ENCODE results near the gene DRG2. TPM values are rescaled to one million over a fixed set of nuclear protein-coding genes. Genes with fewer than 3 reads are reported as not detected.

Gene DRG2
- total RNA-seq, 4 donors from 2014 or later = 29.5 to 55.1 (median 43.3) TPM

GRCh38 chr17:18124345-18125126, 36.8 kb downstream of the DRG2 start:
- Histone ChIP-seq H3K4me1 (no peaks in the 10 kb centered on the region), H3K36me3 (no peaks in the 10 kb centered on the region), H3K27ac (no peak overlapping the region), H3K9me3 (peaks cover 0 to 9% (median 0%) of the 10 kb centered on the region in 4 donors), H3K4me3 (no peak overlapping the region), H3K27me3 (no peaks in the 10 kb centered on the region)
- no peak for DNase-seq (ENCODE audit: low spot score in 2 of 2)
- 66 to 82% methylated on average over 6 to 11 of the region's 11 CpGs for WGBS, 2 donors
- TF ChIP-seq POLR2A (IDR thresholded peaks at IDR 0.05) (no peak), CTCF (IDR thresholded peaks at IDR 0.05) (no peak), EP300 (IDR thresholded peaks at IDR 0.05) (no peak)

GRCh38 chr17:18129041-18129502, 41.3 kb downstream of the DRG2 start:
- 56 to 59% methylated on average over 4 of the region's 4 CpGs for WGBS, 2 donors
- H3K27ac ChIP-seq = no peak overlapping the region
- no peaks in the 10 kb centered on the region for H3K27me3 ChIP-seq
- no peaks in the 10 kb centered on the region for H3K4me1 ChIP-seq
- H3K9me3 ChIP-seq = no peaks in the 10 kb centered on the region
- no peaks in the 10 kb centered on the region for H3K36me3 ChIP-seq
- TF ChIP-seq POLR2A (IDR thresholded peaks at IDR 0.05) (no peak), EP300 (IDR thresholded peaks at IDR 0.05) (no peak)
- no peak overlapping the region for H3K4me3 ChIP-seq
- DNase-seq (ENCODE audit: low spot score in 2 of 2) = no peak

- no peak overlapping the region for H3K27ac ChIP-seq
- WGBS, 2 donors = 88% methylated on average over 5 of the region's 5 CpGs
- TF ChIP-seq CTCF (IDR thresholded peaks at IDR 0.05) = no peak
- no peak for TF ChIP-seq POLR2A (IDR thresholded peaks at IDR 0.05)
- TF ChIP-seq EP300 (IDR thresholded peaks at IDR 0.05) = no peak
These were observed 45.0 kb downstream of the DRG2 start for GRCh38 chr17:18132711-18133110.

GRCh38 chr17:18136357-18136756, 48.6 kb downstream of the DRG2 start:
- H3K27me3 ChIP-seq = no peaks in the 10 kb centered on the region

More at GRCh38 chr17:18132711-18133110, 45.0 kb downstream of the DRG2 start:
- Histone ChIP-seq H3K9me3 (no peaks in the 10 kb centered on the region), H3K27me3 (no peaks in the 10 kb centered on the region), H3K4me1 (no peaks in the 10 kb centered on the region), H3K36me3 (no peaks in the 10 kb centered on the region), H3K4me3 (no peak overlapping the region)
- no peak for DNase-seq (ENCODE audit: low spot score in 2 of 2)

GRCh38 chr17:18138065-18138749, 50.5 kb downstream of the DRG2 start:
- Histone ChIP-seq H3K9me3 (no peaks in the 10 kb centered on the region), H3K4me3 (no peak overlapping the region), H3K27ac (no peak overlapping the region), H3K4me1 (peaks cover 0 to 20% (median 0%) of the 10 kb centered on the region in 4 donors), H3K27me3 (no peaks in the 10 kb centered on the region), H3K36me3 (no peaks in the 10 kb centered on the region)
- 81 to 83% methylated on average over 7 to 8 of the region's 8 CpGs for WGBS, 2 donors
- DNase-seq (ENCODE audit: low spot score in 2 of 2) = no peak
- TF ChIP-seq EP300 (IDR thresholded peaks at IDR 0.05) = no peak
- TF ChIP-seq POLR2A (IDR thresholded peaks at IDR 0.05) = no peak
- no peak for TF ChIP-seq CTCF (IDR thresholded peaks at IDR 0.05)

More at GRCh38 chr17:18136357-18136756, 48.6 kb downstream of the DRG2 start:
- Histone ChIP-seq H3K4me3 (no peak overlapping the region), H3K27ac (no peak overlapping the region), H3K36me3 (no peaks in the 10 kb centered on the region), H3K9me3 (no peaks in the 10 kb centered on the region), H3K4me1 (peaks cover 0 to 18% (median 0%) of the 10 kb centered on the region in 4 donors)
- TF ChIP-seq EP300 (IDR thresholded peaks at IDR 0.05) (no peak), CTCF (IDR thresholded peaks at IDR 0.05) (no peak), POLR2A (IDR thresholded peaks at IDR 0.05) (no peak)
- no peak for DNase-seq (ENCODE audit: low spot score in 2 of 2)
- 79 to 80% methylated on average over 17 to 19 of the region's 19 CpGs for WGBS, 2 donors
